Lower lobe of right lung (tissue), 2 donors: ENCODE results near the gene IQCC. TPM values are rescaled to one million over a fixed set of nuclear protein-coding genes. Genes with fewer than 3 reads are reported as not detected.

ENCODE experiments used
- ATAC-seq, 2 donors: fragments of 200-7000 bp; cut with Tn5 transposase; one replicate each; pipeline ENCODE4 v1.9.1; 2020 to 2022; ENCODE audit warnings: mild to moderate bottlenecking in 2 of 2, moderate library complexity in 2 of 2
- DNase-seq: peaks from one replicate; pipeline ENCODE4 v3.0.0-alpha.2; 2020
- H3K27ac ChIP-seq: fragments of 200-600 bp; one replicate; pipeline ENCODE4 v1.8.0; 2022
- H3K27me3 ChIP-seq: fragments of 200-600 bp; one replicate; pipeline ENCODE4 v1.8.0; 2022; ENCODE audit warnings: low read depth
- H3K36me3 ChIP-seq: fragments of 200-600 bp; one replicate; pipeline ENCODE4 v1.8.0; 2022; ENCODE audit warnings: mild to moderate bottlenecking
- H3K4me1 ChIP-seq: fragments of 200-600 bp; one replicate; pipeline ENCODE4 v1.8.0; 2022
- H3K4me3 ChIP-seq: fragments of 200-600 bp; one replicate; pipeline ENCODE4 v1.8.0; 2022; ENCODE audit warnings: mild to moderate bottlenecking
- H3K9me3 ChIP-seq: fragments of 200-600 bp; one replicate; pipeline ENCODE4 v1.8.0; 2022
- CTCF ChIP-seq: fragments of 200-600 bp; IDR thresholded peaks from one replicate; pipeline ENCODE4 v1.8.0; 2022; ENCODE audit warnings: antibody characterized with exemption, mild to moderate bottlenecking
- intact Hi-C: fragments of 100-400 bp; cut with DNase I; formaldehyde crosslinking; loops from one replicate; pipeline ENCODE4 v1.11.0; 2022
- total RNA-seq: library from RNA; stranded (reverse); fragmentation: NEBNext Ultra II Directional; extraction: Animal tissue kit (Norgen Biotek cat#: 25700); gene quantifications from one replicate; pipeline ENCODE4 v1.2.1, GENCODE V29; 2021
- donor health status: DM: no; HTN: yes; CAD: no; lungs with severe emphysema.

The IQCC gene
- total RNA-seq, 1 donor from 2014 or later: 2.0 TPM

- Histone ChIP-seq H3K9me3 (no peaks in the 10 kb centered on the region), H3K27ac (peak overlapping the region; percentile 81), H3K27me3 (peaks cover 4% of the 10 kb centered on the region), H3K36me3 (no peaks in the 10 kb centered on the region), H3K4me3 (peak overlapping the region; percentile 41), H3K4me1 (peaks cover 61% of the 10 kb centered on the region)
- intact Hi-C loops: no loop called here
- TF ChIP-seq CTCF: no peak
- ATAC-seq: peak; percentile 48 to 61
- DNase-seq: no peak
Measured at GRCh38 chr1:32249831-32250525, 44.5 kb downstream of the IQCC start.

DNA sequence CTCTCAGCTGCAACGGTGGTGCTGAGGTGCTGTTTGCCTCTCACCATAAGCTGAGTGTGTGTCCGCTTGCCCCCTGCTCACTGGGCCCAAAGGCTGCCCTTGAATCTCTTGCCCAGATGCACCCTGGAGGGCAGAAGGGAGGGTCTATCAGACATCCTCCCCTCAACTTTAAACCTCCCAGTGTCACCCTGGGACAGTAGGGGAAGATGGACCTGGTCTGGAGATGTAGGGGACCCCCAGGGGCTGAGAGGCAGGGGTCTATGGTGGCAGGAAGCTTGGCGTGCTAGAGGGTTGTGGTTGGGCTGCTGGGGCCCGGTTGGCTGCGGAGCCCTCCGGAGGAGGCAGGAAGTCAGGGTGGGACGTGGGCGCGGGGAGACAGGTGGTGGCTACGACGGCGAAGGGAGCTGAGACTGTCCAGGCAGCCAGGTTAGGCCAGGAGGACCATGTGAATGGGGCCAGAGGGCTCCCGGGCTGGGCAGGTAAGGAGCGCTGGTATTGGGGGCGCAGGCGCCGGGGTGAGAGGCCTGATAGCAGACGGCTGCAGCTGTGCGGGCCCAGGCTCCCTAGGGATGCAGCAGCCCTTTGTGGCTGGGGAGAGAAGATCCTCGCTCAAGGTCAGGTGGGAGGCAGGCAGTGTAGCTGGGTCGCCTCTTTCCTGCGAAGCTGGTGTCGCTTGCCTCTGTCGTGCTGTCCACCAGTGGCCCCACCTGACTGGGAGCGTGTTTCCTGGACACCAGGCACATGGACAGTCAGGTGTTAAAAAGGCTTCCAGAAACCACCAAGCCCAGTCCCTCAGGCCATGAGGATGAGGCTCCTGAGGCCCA lies 45.6 kb downstream of the IQCC start, which contains the start of gene LCK:
TSS of gene LCK (plus strand) at position 373 of the 824 bp plus-strand sequence. CDS start 23,065 bp downstream, outside the sequence.
- Histone ChIP-seq H3K27me3 (peaks cover 4% of the 10 kb centered on the region), H3K27ac (peak within 1 kb of the TSS; percentile 81), H3K9me3 (no peaks in the 10 kb centered on the region), H3K36me3 (no peaks in the 10 kb centered on the region), H3K4me1 (peaks cover 57% of the 10 kb centered on the region), H3K4me3 (peak within 1 kb of the TSS; percentile 41)
- intact Hi-C loops: no loop called here
- no peak for ATAC-seq
- DNase-seq: no peak
- TF ChIP-seq CTCF: no peak

GRCh38 chr1:32255072-32256071 lies 49.9 kb downstream of the IQCC start:
- ATAC-seq (no peak), DNase-seq (no peak)
- no peaks in the 10 kb centered on the region for H3K27me3 ChIP-seq
- no peak overlapping the region for H3K4me3 ChIP-seq
- no peak for TF ChIP-seq CTCF
- H3K27ac ChIP-seq: no peak overlapping the region
- intact Hi-C loops: no loop called here
- H3K9me3 ChIP-seq: no peaks in the 10 kb centered on the region
- peaks cover 19% of the 10 kb centered on the region for H3K4me1 ChIP-seq
- H3K36me3 ChIP-seq: no peaks in the 10 kb centered on the region

GRCh38 chr1:32256473-32257226 lies 51.2 kb downstream of the IQCC start:
- DNase-seq (no peak), ATAC-seq (no peak)
- intact Hi-C loops: no loop called here
- no peak overlapping the region for H3K27ac ChIP-seq
- no peaks in the 10 kb centered on the region for H3K9me3 ChIP-seq
- H3K36me3 ChIP-seq: no peaks in the 10 kb centered on the region
- H3K4me3 ChIP-seq: no peak overlapping the region
- no peaks in the 10 kb centered on the region for H3K27me3 ChIP-seq
- H3K4me1 ChIP-seq: peaks cover 14% of the 10 kb centered on the region
- no peak for TF ChIP-seq CTCF
